Subcutaneous adipose tissue (tissue), 4 donors: ENCODE measurements around the gene FIBP. TPM values are rescaled to one million over a fixed set of nuclear protein-coding genes. Genes with fewer than 3 reads are reported as not detected.

Experiments used
- CTCF ChIP-seq: fragments of 450-650 bp; IDR thresholded peaks from one replicate; pipeline ENCODE4 v1.5.1; 2016; ENCODE audit warnings: low read depth, mild to moderate bottlenecking, control low read depth, antibody characterized with exemption, moderate library complexity
- total RNA-seq, 4 donors: library from RNA; depleted of rRNA; stranded (reverse); fragments of >200 nt; gene quantifications; one replicate each; pipeline ENCODE4 v1.1.0, GENCODE V29; 2016

FIBP gene
- total RNA-seq, 4 donors from 2014 or later = 43.8 to 64.2 (median 51.9) TPM

- no peak for TF ChIP-seq CTCF
These were observed 30.2 kb upstream of the FIBP start, which contains the start of gene C11orf68 for GRCh38 chr11:65918211-65919140. TSS of gene C11orf68 (minus strand) at chr11:65919062. CDS start at chr11:65919031, 31 bp downstream.

GRCh38 chr11:65917434-65918210 lies 29.4 kb upstream of the FIBP start:
- no peak for TF ChIP-seq CTCF

- TF ChIP-seq CTCF = no peak
These were observed 28.8 kb upstream of the FIBP start for GRCh38 chr11:65917077-65917433.

GRCh38 chr11:65916391-65916790 lies 28.1 kb upstream of the FIBP start:
- no peak for TF ChIP-seq CTCF

- no peak for TF ChIP-seq CTCF
These were observed 27.6 kb upstream of the FIBP start for GRCh38 chr11:65915821-65916251.

GRCh38 chr11:65915101-65915820 lies 27.0 kb upstream of the FIBP start:
- TF ChIP-seq CTCF = no peak
